HepG2 (cell line): Measurements from ENCODE around the gene TLN1. TPM values are rescaled to one million over a fixed set of nuclear protein-coding genes. Genes with fewer than 3 reads are reported as not detected.

Source experiments
- CSRNP1 ChIP-seq: sonication (generic); formaldehyde crosslinking; IDR thresholded peaks from 2 replicates; pipeline ENCODE4 v1.8.1; 2023; ENCODE audit warnings: mild to moderate bottlenecking, missing genetic modification reagents
- FOXO1 ChIP-seq: sonication (generic); formaldehyde crosslinking; IDR thresholded peaks from 2 replicates; pipeline ENCODE4 v1.4.0; 2020; ENCODE audit warnings: missing genetic modification reagents
- HHEX ChIP-seq: IDR thresholded peaks from 2 replicates; pipeline ENCODE4 v1.6.1; 2016; ENCODE audit warnings: control low read depth
- HNRNPH1 ChIP-seq: fragments of 200-400 bp; formaldehyde crosslinking; optimal IDR thresholded peaks from 2 replicates; pipeline ENCODE3; 2017; ENCODE audit warnings: mild to moderate bottlenecking, low read depth, low read length
- JUNB ChIP-seq: sonication (generic); formaldehyde crosslinking; IDR thresholded peaks from 2 replicates; pipeline ENCODE4 v1.8.0; 2022; ENCODE audit warnings: missing genetic modification reagents, mild to moderate bottlenecking, borderline replicate concordance
- MNT ChIP-seq: fragments of 450-650 bp; IDR thresholded peaks from 2 replicates; pipeline ENCODE4 v1.6.1; 2016
- NR2F6 ChIP-seq, 2 experiments: IDR thresholded peaks; 2 replicates each; pipeline ENCODE4 v1.6.1; 2016; ENCODE audit warnings: antibody characterized with exemption in 1 of 2, mild to moderate bottlenecking in 1 of 2
- PCBP2 ChIP-seq: fragments of 200-400 bp; formaldehyde crosslinking; optimal IDR thresholded peaks from 2 replicates; pipeline ENCODE3; 2018; ENCODE audit warnings: low read length, low read depth; ENCODE audit not compliant: poor library complexity, severe bottlenecking
- POLR2AphosphoS5 ChIP-seq: IDR thresholded peaks from 2 replicates; pipeline ENCODE4 v1.6.1; 2012; ENCODE audit warnings: low read depth, low read length
- PTBP1 ChIP-seq: fragments of 200-400 bp; formaldehyde crosslinking; IDR thresholded peaks from 2 replicates; pipeline ENCODE4 v1.6.1; 2018; ENCODE audit warnings: low read length, low read depth; ENCODE audit not compliant: poor library complexity, severe bottlenecking
- RAD51 ChIP-seq: fragments of 450-650 bp; IDR thresholded peaks from 2 replicates; pipeline ENCODE4 v1.6.1; 2016; ENCODE audit warnings: borderline replicate concordance
- RXRB ChIP-seq: IDR thresholded peaks from 2 replicates; pipeline ENCODE4 v1.6.1; 2016; ENCODE audit warnings: borderline replicate concordance, missing genetic modification reagents, missing compliant biosample characterization
- SRY ChIP-seq: sonication (generic); formaldehyde crosslinking; IDR thresholded peaks from 2 replicates; pipeline ENCODE4 v1.8.0; 2022; ENCODE audit warnings: mild to moderate bottlenecking, missing genetic modification reagents
- ZFP36L2 ChIP-seq: sonication (generic); formaldehyde crosslinking; IDR thresholded peaks from 2 replicates; pipeline ENCODE4 v1.4.0; 2020; ENCODE audit warnings: missing genetic modification reagents
- ZFP90 ChIP-seq: sonication (generic); formaldehyde crosslinking; IDR thresholded peaks from 2 replicates; pipeline ENCODE4 v1.8.0; 2022; ENCODE audit warnings: missing genetic modification reagents, mild to moderate bottlenecking, inconsistent platforms, borderline replicate concordance
- ZNF260 ChIP-seq: sonication (generic); formaldehyde crosslinking; IDR thresholded peaks from 2 replicates; pipeline ENCODE4 v1.4.0; 2020; ENCODE audit warnings: missing genetic modification reagents, low read depth, mild to moderate bottlenecking, borderline replicate concordance
- ZNF430 ChIP-seq: sonication (generic); formaldehyde crosslinking; IDR thresholded peaks from 2 replicates; pipeline ENCODE4 v1.9.0; 2021; ENCODE audit warnings: mild to moderate bottlenecking, missing genetic modification reagents
- ZNF607 ChIP-seq: sonication (generic); formaldehyde crosslinking; IDR thresholded peaks from 2 replicates; pipeline ENCODE4 v1.5.1; 2020; ENCODE audit warnings: missing genetic modification reagents, mild to moderate bottlenecking, borderline replicate concordance
- polyA plus RNA-seq, 8 experiments: library from polyadenylated mRNA; depleted of rRNA in 3 of 8; stranded (reverse) in 7 of 8; unstranded in 1 of 8; fragments of >200 nt; fragmentation: Illumina TruSeq in 4 of 8; extraction: Trizol in 4 of 8; gene quantifications; 2 replicates each; pipeline versions ENCODE4 v1.2.1 to v1.2.3, GENCODE V29; 2011 to 2016; ENCODE audit warnings: low read depth in 4 of 8, missing spikeins in 1 of 8, mixed read lengths in 1 of 8; ENCODE audit not compliant: insufficient read depth in 1 of 8
- total RNA-seq, 5 experiments: library from RNA; depleted of rRNA; stranded (reverse); fragments of >200 nt; fragmentation: Illumina TruSeq; extraction: Trizol; gene quantifications; 2 replicates each; pipeline ENCODE4 v1.2.3, GENCODE V29; 2016; ENCODE audit warnings: low read depth in 1 of 5
- TF ChIP-seq, protein P1 (sequence below): IDR thresholded peaks from 2 replicates; pipeline ENCODE4 v1.6.1; 2012; ENCODE audit warnings: low read length, improper control_type of control experiment
- TF ChIP-seq, protein P2 (sequence below): fragments of 450-650 bp; IDR thresholded peaks from 2 replicates; pipeline ENCODE4 v1.6.1; 2017
- TF ChIP-seq, protein P3 (sequence below): IDR thresholded peaks from 2 replicates; pipeline ENCODE4 v1.6.1; 2018; ENCODE audit warnings: missing genetic modification reagents

The TLN1 gene
- total and polyA plus RNA-seq, 2 of the 13 experiments (the other 11 are each of a cell fraction or from before 2014, with no cell fraction given), result 35.2 to 51.8 TPM

- TF ChIP-seq, protein P1, sequence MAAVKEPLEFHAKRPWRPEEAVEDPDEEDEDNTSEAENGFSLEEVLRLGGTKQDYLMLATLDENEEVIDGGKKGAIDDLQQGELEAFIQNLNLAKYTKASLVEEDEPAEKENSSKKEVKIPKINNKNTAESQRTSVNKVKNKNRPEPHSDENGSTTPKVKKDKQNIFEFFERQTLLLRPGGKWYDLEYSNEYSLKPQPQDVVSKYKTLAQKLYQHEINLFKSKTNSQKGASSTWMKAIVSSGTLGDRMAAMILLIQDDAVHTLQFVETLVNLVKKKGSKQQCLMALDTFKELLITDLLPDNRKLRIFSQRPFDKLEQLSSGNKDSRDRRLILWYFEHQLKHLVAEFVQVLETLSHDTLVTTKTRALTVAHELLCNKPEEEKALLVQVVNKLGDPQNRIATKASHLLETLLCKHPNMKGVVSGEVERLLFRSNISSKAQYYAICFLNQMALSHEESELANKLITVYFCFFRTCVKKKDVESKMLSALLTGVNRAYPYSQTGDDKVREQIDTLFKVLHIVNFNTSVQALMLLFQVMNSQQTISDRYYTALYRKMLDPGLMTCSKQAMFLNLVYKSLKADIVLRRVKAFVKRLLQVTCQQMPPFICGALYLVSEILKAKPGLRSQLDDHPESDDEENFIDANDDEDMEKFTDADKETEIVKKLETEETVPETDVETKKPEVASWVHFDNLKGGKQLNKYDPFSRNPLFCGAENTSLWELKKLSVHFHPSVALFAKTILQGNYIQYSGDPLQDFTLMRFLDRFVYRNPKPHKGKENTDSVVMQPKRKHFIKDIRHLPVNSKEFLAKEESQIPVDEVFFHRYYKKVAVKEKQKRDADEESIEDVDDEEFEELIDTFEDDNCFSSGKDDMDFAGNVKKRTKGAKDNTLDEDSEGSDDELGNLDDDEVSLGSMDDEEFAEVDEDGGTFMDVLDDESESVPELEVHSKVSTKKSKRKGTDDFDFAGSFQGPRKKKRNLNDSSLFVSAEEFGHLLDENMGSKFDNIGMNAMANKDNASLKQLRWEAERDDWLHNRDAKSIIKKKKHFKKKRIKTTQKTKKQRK, result no peak
- TF ChIP-seq, protein P2, sequence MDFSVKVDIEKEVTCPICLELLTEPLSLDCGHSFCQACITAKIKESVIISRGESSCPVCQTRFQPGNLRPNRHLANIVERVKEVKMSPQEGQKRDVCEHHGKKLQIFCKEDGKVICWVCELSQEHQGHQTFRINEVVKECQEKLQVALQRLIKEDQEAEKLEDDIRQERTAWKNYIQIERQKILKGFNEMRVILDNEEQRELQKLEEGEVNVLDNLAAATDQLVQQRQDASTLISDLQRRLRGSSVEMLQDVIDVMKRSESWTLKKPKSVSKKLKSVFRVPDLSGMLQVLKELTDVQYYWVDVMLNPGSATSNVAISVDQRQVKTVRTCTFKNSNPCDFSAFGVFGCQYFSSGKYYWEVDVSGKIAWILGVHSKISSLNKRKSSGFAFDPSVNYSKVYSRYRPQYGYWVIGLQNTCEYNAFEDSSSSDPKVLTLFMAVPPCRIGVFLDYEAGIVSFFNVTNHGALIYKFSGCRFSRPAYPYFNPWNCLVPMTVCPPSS, result no peak
- TF ChIP-seq ZNF430 (CRISPR knock-in tag) (no peak), CSRNP1 (CRISPR knock-in tag) (no peak), ZFP36L2 (no peak), HHEX (CRISPR knock-in tag) (no peak), FOXO1 (no peak), RAD51 (no peak), RXRB (no peak), PCBP2 (no peak), ZFP90 (no peak), ZNF260 (no peak), SRY (CRISPR knock-in tag) (no peak), NR2F6 (IDR thresholded peaks at IDR 0.05) (peak; percentile 14; the same call in 1 of the 2 replicates), NR2F6 (CRISPR knock-in tag; IDR thresholded peaks at IDR 0.05) (peak; percentile 61; the same call in 1 of the 2 replicates), ZNF607 (CRISPR knock-in tag) (no peak), JUNB (CRISPR knock-in tag) (no peak), MNT (no peak), PTBP1 (no peak), POLR2AphosphoS5 (no peak), HNRNPH1 (no peak)
- TF ChIP-seq, protein P3, sequence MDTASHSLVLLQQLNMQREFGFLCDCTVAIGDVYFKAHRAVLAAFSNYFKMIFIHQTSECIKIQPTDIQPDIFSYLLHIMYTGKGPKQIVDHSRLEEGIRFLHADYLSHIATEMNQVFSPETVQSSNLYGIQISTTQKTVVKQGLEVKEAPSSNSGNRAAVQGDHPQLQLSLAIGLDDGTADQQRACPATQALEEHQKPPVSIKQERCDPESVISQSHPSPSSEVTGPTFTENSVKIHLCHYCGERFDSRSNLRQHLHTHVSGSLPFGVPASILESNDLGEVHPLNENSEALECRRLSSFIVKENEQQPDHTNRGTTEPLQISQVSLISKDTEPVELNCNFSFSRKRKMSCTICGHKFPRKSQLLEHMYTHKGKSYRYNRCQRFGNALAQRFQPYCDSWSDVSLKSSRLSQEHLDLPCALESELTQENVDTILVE (CRISPR knock-in tag), result no peak; the same call in 1 of the 2 replicates
Observed at GRCh38 chr9:35669331-35670145, 62.5 kb downstream of the TLN1 start (continued).
